A673 (cell line): Measurements from ENCODE around the gene OR51E2.

Experiments used
- CTCF ChIP-seq: fragments of 300-800, 200-600 bp; sonication (generic); conservative IDR thresholded peaks from 2 replicates; pipeline ENCODE4 v1.5.1; 2017; ENCODE audit warnings: low read depth, mild to moderate bottlenecking, antibody characterized with exemption, low read length, moderate library complexity, mixed read lengths
- EZH2 ChIP-seq: fragments of 200-600 bp; sonication (generic); IDR thresholded peaks from 2 replicates; pipeline ENCODE4 v1.6.1; 2017; ENCODE audit warnings: borderline replicate concordance, low read depth, mild to moderate bottlenecking, mixed read lengths, antibody characterized with exemption, low read length; ENCODE audit not compliant: poor library complexity, severe bottlenecking

DNA sequence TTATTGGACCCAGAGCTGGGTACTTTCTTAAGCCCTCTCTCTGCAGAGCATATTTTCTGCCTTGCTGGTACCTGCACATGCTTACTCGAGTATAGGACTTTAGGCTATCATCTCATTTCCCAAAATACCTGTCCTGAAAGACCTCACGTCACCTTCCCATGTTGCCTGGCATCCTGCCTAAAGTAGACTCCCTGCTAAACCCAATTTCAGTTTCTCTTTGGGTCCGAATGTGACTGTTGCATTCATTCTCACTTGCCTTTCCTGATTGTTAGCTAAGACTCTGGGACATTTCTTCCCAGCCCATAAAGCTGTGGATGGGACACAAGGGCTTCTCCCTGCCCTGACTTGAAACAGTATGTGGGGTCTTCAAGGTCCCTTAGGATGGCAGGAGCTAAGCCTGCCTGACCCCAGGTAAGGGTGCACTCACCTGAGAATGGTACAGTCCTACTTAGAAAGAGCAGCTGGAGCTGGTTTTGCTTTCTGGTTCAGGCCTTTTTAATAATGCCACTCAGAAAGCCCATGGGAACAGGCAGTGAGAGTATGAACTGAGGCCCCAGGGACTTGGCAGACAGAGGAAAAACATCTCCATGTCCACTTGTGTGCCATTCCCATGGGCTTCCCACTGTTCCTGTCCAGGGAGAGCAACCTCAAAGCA, 12.9 kb downstream of the OR51E2 start:
- no peak for TF ChIP-seq CTCF
- no peak for TF ChIP-seq EZH2
